K562 (cell line): ENCODE measurements around the gene CDH18. TPM values are rescaled to one million over a fixed set of nuclear protein-coding genes. Genes with fewer than 3 reads are reported as not detected.

Experiments used
- ATAC-seq: fragments of 200-7000 bp; cut with Tn5 transposase; 3 replicates; pipeline ENCODE4 v1.9.1; 2020; ENCODE audit warnings: moderate library complexity
- BruUV-seq: library from RNA; stranded (reverse); fragments of 400-500 nt; replicated peaks from 2 replicates; lab custom pipeline; 2021; lab: Mats Ljungman, UMichigan
- CTCF ChIA-PET: fragments of 300-600 bp; formaldehyde crosslinking; extraction: SDS; loops from one replicate; lab custom pipeline; 2021; ENCODE audit warnings: low intra/inter-chr PET ratio; lab: Yijun Ruan, JAX
- POLR2A ChIA-PET: fragments of 300-600, 350-650 bp; sonication (Branson Sonifier 250); formaldehyde crosslinking; extraction: SDS; loops from one replicate; lab custom pipeline; 2021; ENCODE audit warnings: antibody characterized with exemption, inconsistent platforms; lab: Yijun Ruan, JAX
- DNase-seq, 4 experiments: peaks; one replicate each; pipeline versions ENCODE4 v3.0.0 to v3.0.0-alpha.2; 2011 to 2018; ENCODE audit warnings: low spot score in 3 of 4, mixed read lengths in 3 of 4; ENCODE audit errors: extremely low read depth in 1 of 4
- FAIRE-seq: peaks from 2 replicates; lab custom pipeline; 2011; peaks lifted over from hg19 to GRCh38; lab: Jason Lieb, UNC
- H2AFZ ChIP-seq: 2 replicates; pipeline ENCODE4 v1.6.0; 2011; ENCODE audit warnings: low read depth, low read length, control low read depth, inconsistent platforms
- H3K27ac ChIP-seq: fragments of 200-600 bp; 3 replicates; pipeline ENCODE4 v1.8.0; 2011; ENCODE audit warnings: low read depth, mild to moderate bottlenecking, control low read depth, inconsistent platforms, low read length, moderate library complexity, mixed read lengths; ENCODE audit errors: extremely low read depth
- H3K27me3 ChIP-seq, 2 experiments: fragments of 300-600 bp in 1 of 2; 2 replicates in 1 of 2; 3 replicates in 1 of 2; pipeline versions ENCODE4 v1.6.0 to v1.8.0; 2011; ENCODE audit warnings: inconsistent platforms in 2 of 2, low read length in 2 of 2, mild to moderate bottlenecking in 1 of 2, mixed read lengths in 1 of 2, moderate library complexity in 1 of 2; ENCODE audit not compliant: control insufficient read depth in 2 of 2, insufficient read depth in 2 of 2
- H3K36me3 ChIP-seq: fragments of 300-600 bp; 3 replicates; pipeline ENCODE4 v1.8.0; 2011; ENCODE audit warnings: mild to moderate bottlenecking, low read length, inconsistent platforms; ENCODE audit not compliant: control insufficient read depth, insufficient read depth
- H3K4me1 ChIP-seq, 2 experiments: fragments of 200-600 bp in 1 of 2; replicated peaks in 1 of 2; 2 replicates in 1 of 2; 3 replicates in 1 of 2; pipeline versions ENCODE4 v1.5.1 to v1.8.0; 2011; ENCODE audit warnings: inconsistent platforms in 2 of 2, low read length in 2 of 2, mild to moderate bottlenecking in 1 of 2, mixed read lengths in 1 of 2, moderate library complexity in 1 of 2; ENCODE audit not compliant: control insufficient read depth in 2 of 2, insufficient read depth in 2 of 2
- H3K4me2 ChIP-seq: 2 replicates; pipeline ENCODE4 v1.6.1; 2011; ENCODE audit warnings: low read length, control low read depth, inconsistent platforms, mixed read lengths; ENCODE audit not compliant: insufficient read depth
- H3K4me3 ChIP-seq: fragments of 200-600 bp; sonication (generic), shearing (Covaris generic); 2 replicates; pipeline ENCODE4 v1.5.1; 2016; ENCODE audit warnings: control low read depth, inconsistent platforms
- H3K79me2 ChIP-seq: fragments of 200-600 bp; 3 replicates; pipeline ENCODE4 v1.8.0; 2011; ENCODE audit warnings: low read length, inconsistent platforms; ENCODE audit not compliant: control insufficient read depth, insufficient read depth
- H3K9ac ChIP-seq, 2 experiments: 2 replicates each; pipeline versions ENCODE4 v1.6.0 to v1.6.1; 2011; ENCODE audit warnings: low read depth in 2 of 2, low read length in 2 of 2, control low read depth in 1 of 2, inconsistent platforms in 1 of 2, mild to moderate bottlenecking in 1 of 2, mixed read lengths in 1 of 2; ENCODE audit not compliant: insufficient read depth in 1 of 2
- H3K9me1 ChIP-seq: one replicate; pipeline ENCODE4 v1.6.0; 2011; ENCODE audit warnings: inconsistent platforms, mild to moderate bottlenecking, low read length, moderate library complexity; ENCODE audit not compliant: control insufficient read depth, insufficient read depth
- H3K9me3 ChIP-seq: replicated peaks from 2 replicates; pipeline ENCODE4 v1.5.1; 2011; ENCODE audit warnings: low read depth, low read length, inconsistent platforms; ENCODE audit not compliant: control insufficient read depth, insufficient read depth
- H4K20me1 ChIP-seq: replicated peaks from 2 replicates; pipeline ENCODE4 v1.6.1; 2011; ENCODE audit warnings: low read length, inconsistent platforms, mixed read lengths; ENCODE audit not compliant: control insufficient read depth, insufficient read depth
- CGGBP1 ChIP-seq: fragments of 250-450 bp; sonication (Bioruptor Pico); IDR thresholded peaks from 2 replicates; pipeline ENCODE4 v1.9.0; 2021; ENCODE audit warnings: mild to moderate bottlenecking
- ETS1 ChIP-seq: conservative IDR thresholded peaks from 2 replicates; pipeline ENCODE4 v1.6.1; 2011; ENCODE audit warnings: low read depth, mild to moderate bottlenecking, low read length; ENCODE audit not compliant: control insufficient read depth
- HMGXB4 ChIP-seq: sonication (generic); formaldehyde crosslinking; IDR thresholded peaks from 2 replicates; pipeline ENCODE4 v1.8.1; 2023; ENCODE audit warnings: mild to moderate bottlenecking, missing genetic modification reagents
- KAT7 ChIP-seq: sonication (generic); formaldehyde crosslinking; IDR thresholded peaks from 2 replicates; pipeline ENCODE4 v1.8.0; 2022; ENCODE audit warnings: missing genetic modification reagents, mild to moderate bottlenecking, borderline replicate concordance
- MAZ ChIP-seq, 2 experiments: fragments of 450-650 bp in 1 of 2; sonication (generic) in 1 of 2; formaldehyde crosslinking; IDR thresholded peaks in 1 of 2; conservative IDR thresholded peaks in 1 of 2; 2 replicates each; pipeline versions ENCODE4 v1.4.0 to v1.5.0; 2020; ENCODE audit warnings: mild to moderate bottlenecking in 1 of 2, missing genetic modification reagents in 1 of 2
- PHF21A ChIP-seq: fragments of 450-650 bp; IDR thresholded peaks from 2 replicates; pipeline ENCODE4 v1.6.1; 2017; ENCODE audit warnings: low read depth, borderline replicate concordance
- PML ChIP-seq: IDR thresholded peaks from 2 replicates; pipeline ENCODE4 v1.6.1; 2012; ENCODE audit warnings: low read length, inconsistent platforms
- POLR2AphosphoS5 ChIP-seq: IDR thresholded peaks from 2 replicates; pipeline ENCODE4 v1.6.1; 2011; ENCODE audit warnings: mild to moderate bottlenecking, low read depth, low read length, moderate library complexity; ENCODE audit not compliant: control insufficient read depth, insufficient read depth
- PTBP1 ChIP-seq: fragments of 200-400 bp; formaldehyde crosslinking; IDR thresholded peaks from 2 replicates; pipeline ENCODE4 v1.6.1; 2017; ENCODE audit warnings: low read depth, low read length
- RNF219 ChIP-seq: fragments of 250-450 bp; sonication (Bioruptor Pico); IDR thresholded peaks from 2 replicates; pipeline ENCODE4 v1.5.0; 2022; ENCODE audit warnings: mild to moderate bottlenecking
- ZBTB43 ChIP-seq: sonication (generic); formaldehyde crosslinking; IDR thresholded peaks from 2 replicates; pipeline ENCODE4 v1.8.0; 2023; ENCODE audit warnings: mild to moderate bottlenecking, missing genetic modification reagents
- ZC3H8 ChIP-seq: fragments of 450-650 bp; IDR thresholded peaks from 2 replicates; pipeline ENCODE4 v1.6.1; 2017
- ZNF347 ChIP-seq: fragments of 450-650 bp; formaldehyde crosslinking; IDR thresholded peaks from 2 replicates; pipeline ENCODE4 v1.4.0; 2020; ENCODE audit warnings: low read depth, mild to moderate bottlenecking, moderate library complexity
- WGBS: fragments of 100-300 bp; shearing (Covaris generic); methylation state at CpG from one replicate; pipeline ENCODE4 v1.1.6; 2016; ENCODE audit warnings: low coverage, mixed read lengths; ENCODE audit not compliant: insufficient coverage; ENCODE audit errors: missing lambda C conversion rate; 5-methylcytosine and 5-hydroxymethylcytosine counted together
- in situ Hi-C: fragments of 300-500 bp; cut with MboI; formaldehyde crosslinking; loops from 4 replicates; pipeline ENCODE4 v1.15.0; 2018; ENCODE audit warnings: inconsistent platforms, mixed read lengths
- intact Hi-C: fragments of 100-400 bp; cut with micrococcal nuclease; formaldehyde crosslinking; loops from 2 replicates; pipeline ENCODE4 v1.14.2; 2022
- polyA plus RNA-seq, 8 experiments: library from polyadenylated mRNA; depleted of rRNA in 4 of 8; stranded (reverse) in 5 of 8; unstranded in 3 of 8; fragments of >200 nt; fragmentation: Nextera tagmentation in 2 of 8; fragmentation: Illumina TruSeq in 1 of 8; extraction: Ambion mirVana in 2 of 8; extraction: Trizol in 1 of 8; gene quantifications; 2 replicates each; pipeline versions ENCODE4 v1.2.1 to v1.2.3, GENCODE V29; 2011 to 2014; ENCODE audit warnings: inconsistent platforms in 1 of 8, missing spikeins in 1 of 8
- total RNA-seq, 7 experiments: library from RNA; depleted of rRNA in 6 of 7; stranded (reverse); fragments of >200 nt in 6 of 7; fragmentation: Illumina TruSeq in 2 of 7; extraction: Trizol in 2 of 7; gene quantifications; 2 replicates each; pipeline versions ENCODE4 v1.2.1 to v1.2.3, GENCODE V29; 2011 to 2021; ENCODE audit warnings: low replicate concordance in 1 of 7

The CDH18 gene
- total and polyA plus RNA-seq, 9 of the 15 experiments (the other 6 are each of a cell fraction or from before 2014, with no cell fraction given), result 0.18 to 1.4 (median 0.31) TPM

- Histone ChIP-seq H3K79me2 (no peaks in the 10 kb centered on the region), H4K20me1 (no peaks in the 10 kb centered on the region), H3K4me2 (no peak overlapping the region), H3K9me1 (no peaks in the 10 kb centered on the region), H3K36me3 (no peaks in the 10 kb centered on the region), H3K4me3 (no peak overlapping the region), H3K9ac (no peak overlapping the region), H2AFZ (no peak overlapping the region), H3K27ac (no peak overlapping the region), H3K4me1 (no peaks in the 10 kb centered on the region), H3K9me3 (no peaks in the 10 kb centered on the region; the same call in 1 of the 2 replicates), H3K27me3 (no peaks in the 10 kb centered on the region)
- no TSS peak for BruUV-seq
- intact Hi-C loops, result no loop called here
- ATAC-seq (no peak), FAIRE-seq (no peak), DNase-seq (no peak)
- 0% methylated on average over 1 of the region's 1 CpG for WGBS
- CTCF ChIA-PET, result no interaction called here
- in situ Hi-C loops, result no loop called here
- POLR2A ChIA-PET, result no interaction called here
- TF ChIP-seq ZBTB43 (CRISPR knock-in tag) (no peak), KAT7 (CRISPR knock-in tag) (no peak), RNF219 (CRISPR knock-in tag) (no peak), POLR2AphosphoS5 (no peak), PTBP1 (no peak), PHF21A (no peak), ZC3H8 (no peak), MAZ (CRISPR knock-in tag; conservative IDR thresholded peaks at IDR 0.05 in 1 of 2, IDR thresholded peaks at IDR 0.05 in 1 of 2) (no peak), PML (no peak), CGGBP1 (no peak), HMGXB4 (CRISPR knock-in tag) (no peak), ZNF347 (CRISPR knock-in tag) (no peak), ETS1 (no peak)
Observed at GRCh38 chr5:19734776-19735175, 253.2 kb downstream of the CDH18 start.
